Lower leg skin (tissue), 3 donors: ENCODE measurements around the gene PTPN13.

ENCODE experiments used
- CTCF ChIP-seq, 3 donors: fragments of 450-650 bp; IDR thresholded peaks; one replicate each; pipeline ENCODE4 v1.5.1; 2016; ENCODE audit warnings: antibody characterized with exemption in 3 of 3, mild to moderate bottlenecking in 3 of 3, moderate library complexity in 2 of 3
- POLR2A ChIP-seq, 2 donors: fragments of 450-650 bp; IDR thresholded peaks; one replicate each; pipeline ENCODE4 v1.6.1; 2016 to 2017; ENCODE audit warnings: antibody characterized with exemption in 2 of 2, mild to moderate bottlenecking in 1 of 2, moderate library complexity in 1 of 2

GRCh38 chr4:86549163-86549788 lies 44.8 kb upstream of the PTPN13 start:
- TF ChIP-seq POLR2A (IDR thresholded peaks at IDR 0.05), result no peak
- no peak for TF ChIP-seq CTCF (IDR thresholded peaks at IDR 0.05)
